ENCODE data around the gene USP17L24. TPM values are rescaled to one million over a fixed set of nuclear protein-coding genes. Genes with fewer than 3 reads are reported as not detected.
A peak's percentile ranks its signal among the peaks of the same experiment; 100 is the strongest.
"Not testable (repeated sequence)": the region's sequence is repeated elsewhere in the genome, so short reads cannot be mapped to it uniquely, and the experiment has no call there.

The USP17L24 gene
- total RNA-seq: not detected

DNA sequence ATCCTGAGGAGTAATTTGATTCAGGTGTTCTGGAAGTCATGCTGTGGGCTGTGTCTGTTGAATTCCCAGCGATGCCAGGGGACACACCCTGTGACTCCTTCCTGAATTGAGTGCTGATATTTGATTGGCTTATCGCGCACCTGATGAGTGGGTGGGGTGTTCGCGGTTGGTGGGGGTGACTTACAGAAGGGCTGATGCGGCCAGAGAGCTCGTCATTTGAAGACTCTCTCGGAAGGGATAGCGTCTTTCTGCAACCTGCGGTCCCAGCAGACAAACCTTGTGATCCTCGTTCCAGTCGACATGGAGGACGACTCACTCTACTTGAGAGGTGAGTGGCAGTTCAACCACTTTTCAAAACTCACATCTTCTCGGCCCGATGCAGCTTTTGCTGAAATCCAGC is at the start of gene USP17L24:
Gene USP17L24, plus strand, starts transcription at position 301 of the 400 bp plus-strand sequence. Its CDS starts 0 bp downstream, at position 301.
- H3K27me3 Mint-ChIP-seq; H3K9me3 Mint-ChIP-seq; H3K36me3 Mint-ChIP-seq; H3K27ac Mint-ChIP-seq; DNase-seq (ENCODE audit: low spot score); H3K4me3 Mint-ChIP-seq; ATAC-seq; H3K4me1 Mint-ChIP-seq (ENCODE audit: low read depth in 2 of 2): not testable (repeated sequence)

DNA sequence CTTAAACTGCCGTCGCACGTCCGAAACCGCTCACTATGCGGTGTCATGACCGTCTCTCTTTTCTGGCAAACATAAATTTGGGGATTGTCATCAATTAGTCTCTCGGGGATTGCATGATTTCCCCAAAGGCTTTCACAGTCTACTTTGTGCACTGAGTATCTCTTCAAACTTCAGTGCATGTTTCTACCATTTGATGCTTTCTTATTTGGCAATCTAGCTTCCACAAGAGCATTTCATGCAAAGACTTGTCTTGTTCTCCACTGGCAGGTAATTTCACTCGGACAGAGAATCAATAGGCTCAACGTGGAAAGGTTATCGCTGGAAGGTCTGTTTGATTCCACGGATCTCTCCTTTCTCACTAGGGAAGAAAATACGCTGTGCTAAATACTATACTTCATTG is 774 bp upstream of the USP17L24 start:
- H3K27me3 Mint-ChIP-seq; H3K4me1 Mint-ChIP-seq (ENCODE audit: low read depth in 2 of 2); H3K27ac Mint-ChIP-seq; H3K9me3 Mint-ChIP-seq; H3K4me3 Mint-ChIP-seq; H3K36me3 Mint-ChIP-seq; ATAC-seq: not testable (repeated sequence)
- DNase-seq (ENCODE audit: low spot score): peak; percentile 58

GRCh38 chr4:9329611-9330010 is 4.6 kb downstream of the USP17L24 start, which contains the start of gene USP17L25:
USP17L25 (plus strand) TSS chr4:9329911; CDS start chr4:9329911, 0 bp downstream.
- DNase-seq (ENCODE audit: low spot score); H3K4me3 Mint-ChIP-seq; H3K36me3 Mint-ChIP-seq; H3K27me3 Mint-ChIP-seq; H3K27ac Mint-ChIP-seq; H3K9me3 Mint-ChIP-seq; ATAC-seq; H3K4me1 Mint-ChIP-seq (ENCODE audit: low read depth in 2 of 2): not testable (repeated sequence)

DNA sequence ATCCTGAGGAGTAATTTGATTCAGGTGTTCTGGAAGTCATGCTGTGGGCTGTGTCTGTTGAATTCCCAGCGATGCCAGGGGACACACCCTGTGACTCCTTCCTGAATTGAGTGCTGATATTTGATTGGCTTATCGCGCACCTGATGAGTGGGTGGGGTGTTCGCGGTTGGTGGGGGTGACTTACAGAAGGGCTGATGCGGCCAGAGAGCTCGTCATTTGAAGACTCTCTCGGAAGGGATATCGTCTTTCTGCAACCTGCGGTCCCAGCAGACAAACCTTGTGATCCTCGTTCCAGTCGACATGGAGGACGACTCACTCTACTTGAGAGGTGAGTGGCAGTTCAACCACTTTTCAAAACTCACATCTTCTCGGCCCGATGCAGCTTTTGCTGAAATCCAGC is 9.4 kb downstream of the USP17L24 start, which contains the start of gene USP17L26:
Gene USP17L26, plus strand, starts transcription at position 301 of the 400 bp plus-strand sequence. Its CDS starts 0 bp downstream, at position 301.
- H3K9me3 Mint-ChIP-seq; H3K36me3 Mint-ChIP-seq; H3K4me1 Mint-ChIP-seq (ENCODE audit: low read depth in 2 of 2); H3K27ac Mint-ChIP-seq; H3K4me3 Mint-ChIP-seq; H3K27me3 Mint-ChIP-seq; ATAC-seq; DNase-seq (ENCODE audit: low spot score): not testable (repeated sequence)

- not testable (repeated sequence) for DNase-seq (ENCODE audit: low spot score); H3K4me3 Mint-ChIP-seq; H3K4me1 Mint-ChIP-seq (ENCODE audit: low read depth in 2 of 2); H3K27me3 Mint-ChIP-seq; H3K9me3 Mint-ChIP-seq; H3K27ac Mint-ChIP-seq; ATAC-seq; H3K36me3 Mint-ChIP-seq
Observed at GRCh38 chr4:9339103-9339502, 14.1 kb downstream of the USP17L24 start, which contains the start of gene USP17L5. USP17L5 (plus strand) TSS chr4:9339403; CDS start chr4:9339403, 0 bp downstream.

GRCh38 chr4:9343848-9344247 is 18.9 kb downstream of the USP17L24 start, which contains the start of gene USP17L27:
USP17L27 (plus strand) TSS chr4:9344148; CDS start chr4:9344148, 0 bp downstream.
- H3K4me3 Mint-ChIP-seq; DNase-seq (ENCODE audit: low spot score); H3K9me3 Mint-ChIP-seq; H3K27me3 Mint-ChIP-seq; H3K4me1 Mint-ChIP-seq (ENCODE audit: low read depth in 2 of 2); H3K36me3 Mint-ChIP-seq; ATAC-seq; H3K27ac Mint-ChIP-seq: not testable (repeated sequence)

DNA sequence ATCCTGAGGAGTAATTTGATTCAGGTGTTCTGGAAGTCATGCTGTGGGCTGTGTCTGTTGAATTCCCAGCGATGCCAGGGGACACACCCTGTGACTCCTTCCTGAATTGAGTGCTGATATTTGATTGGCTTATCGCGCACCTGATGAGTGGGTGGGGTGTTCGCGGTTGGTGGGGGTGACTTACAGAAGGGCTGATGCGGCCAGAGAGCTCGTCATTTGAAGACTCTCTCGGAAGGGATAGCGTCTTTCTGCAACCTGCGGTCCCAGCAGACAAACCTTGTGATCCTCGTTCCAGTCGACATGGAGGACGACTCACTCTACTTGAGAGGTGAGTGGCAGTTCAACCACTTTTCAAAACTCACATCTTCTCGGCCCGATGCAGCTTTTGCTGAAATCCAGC is 23.6 kb downstream of the USP17L24 start, which contains the start of gene USP17L28:
Gene USP17L28, plus strand, starts transcription at position 301 of the 400 bp plus-strand sequence. Its CDS starts 0 bp downstream, at position 301.
- not testable (repeated sequence) for H3K9me3 Mint-ChIP-seq; H3K36me3 Mint-ChIP-seq; DNase-seq (ENCODE audit: low spot score); H3K27ac Mint-ChIP-seq; ATAC-seq; H3K27me3 Mint-ChIP-seq; H3K4me1 Mint-ChIP-seq (ENCODE audit: low read depth in 2 of 2); H3K4me3 Mint-ChIP-seq

DNA sequence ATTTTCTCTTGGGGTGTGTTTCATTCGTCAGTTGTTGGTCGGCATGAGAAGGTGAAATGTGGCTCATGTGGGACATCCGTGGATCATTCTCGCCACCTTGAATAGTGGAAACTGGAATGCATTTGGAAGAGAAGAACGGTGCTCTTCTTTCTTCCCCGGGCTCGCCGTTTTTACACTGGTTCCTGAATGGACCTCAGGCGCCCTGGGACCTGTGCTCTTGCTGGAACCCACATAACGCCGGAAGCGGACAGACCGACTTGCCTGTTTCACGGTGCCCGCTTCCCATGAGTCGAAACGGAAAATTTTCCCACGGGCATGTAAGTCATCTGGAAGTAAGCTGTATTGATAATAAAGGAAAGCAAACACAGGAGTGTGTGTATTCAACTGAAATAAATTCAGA is 25.9 kb downstream of the USP17L24 start:
- ATAC-seq; H3K9me3 Mint-ChIP-seq; H3K27me3 Mint-ChIP-seq; H3K4me1 Mint-ChIP-seq (ENCODE audit: low read depth in 2 of 2); DNase-seq (ENCODE audit: low spot score); H3K27ac Mint-ChIP-seq; H3K36me3 Mint-ChIP-seq; H3K4me3 Mint-ChIP-seq: not testable (repeated sequence)

- not testable (repeated sequence) for H3K36me3 Mint-ChIP-seq; H3K27ac Mint-ChIP-seq; H3K27me3 Mint-ChIP-seq; ATAC-seq; H3K9me3 Mint-ChIP-seq; H3K4me1 Mint-ChIP-seq (ENCODE audit: low read depth in 2 of 2); H3K4me3 Mint-ChIP-seq; DNase-seq (ENCODE audit: low spot score)
Observed at GRCh38 chr4:9353338-9353737, 28.4 kb downstream of the USP17L24 start, which contains the start of gene USP17L29. USP17L29 (plus strand) TSS chr4:9353638; CDS start chr4:9353638, 0 bp downstream.

DNA sequence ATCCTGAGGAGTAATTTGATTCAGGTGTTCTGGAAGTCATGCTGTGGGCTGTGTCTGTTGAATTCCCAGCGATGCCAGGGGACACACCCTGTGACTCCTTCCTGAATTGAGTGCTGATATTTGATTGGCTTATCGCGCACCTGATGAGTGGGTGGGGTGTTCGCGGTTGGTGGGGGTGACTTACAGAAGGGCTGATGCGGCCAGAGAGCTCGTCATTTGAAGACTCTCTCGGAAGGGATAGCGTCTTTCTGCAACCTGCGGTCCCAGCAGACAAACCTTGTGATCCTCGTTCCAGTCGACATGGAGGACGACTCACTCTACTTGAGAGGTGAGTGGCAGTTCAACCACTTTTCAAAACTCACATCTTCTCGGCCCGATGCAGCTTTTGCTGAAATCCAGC is 37.9 kb downstream of the USP17L24 start, which contains the start of gene USP17L30:
Gene USP17L30, plus strand, starts transcription at position 301 of the 400 bp plus-strand sequence. Its CDS starts 0 bp downstream, at position 301.
- DNase-seq (ENCODE audit: low spot score); ATAC-seq; H3K36me3 Mint-ChIP-seq; H3K4me3 Mint-ChIP-seq; H3K27me3 Mint-ChIP-seq; H3K9me3 Mint-ChIP-seq; H3K4me1 Mint-ChIP-seq (ENCODE audit: low read depth in 2 of 2); H3K27ac Mint-ChIP-seq: not testable (repeated sequence)

Other genes starting within 250 kb of the USP17L24 start
- not detected for gene FAM90A26, start 154.8 kb upstream of the USP17L24 start, total RNA-seq
- gene USP17L10, start 114.5 kb upstream of the USP17L24 start, total RNA-seq: not detected
- not detected for gene USP17L11, start 109.8 kb upstream of the USP17L24 start, total RNA-seq
- not detected for gene USP17L12, start 105.0 kb upstream of the USP17L24 start, total RNA-seq
- not detected for gene USP17L13, start 100.3 kb upstream of the USP17L24 start, total RNA-seq
- not detected for gene USP17L15, start 90.8 kb upstream of the USP17L24 start, total RNA-seq
- not detected for gene USP17L17, start 81.3 kb upstream of the USP17L24 start, total RNA-seq
- not detected for gene USP17L18, start 76.5 kb upstream of the USP17L24 start, total RNA-seq
- not detected for gene USP17L19, start 71.8 kb upstream of the USP17L24 start, total RNA-seq
- not detected for gene USP17L20, start 67.0 kb upstream of the USP17L24 start, total RNA-seq
- not detected for gene USP17L21, start 62.3 kb upstream of the USP17L24 start, total RNA-seq
- not detected for gene USP17L22, start 57.5 kb upstream of the USP17L24 start, total RNA-seq
- not detected for gene USP17L25, start 4.7 kb downstream of the USP17L24 start, total RNA-seq
- gene USP17L26, start 9.5 kb downstream of the USP17L24 start, total RNA-seq: not detected
- gene USP17L5, start 14.2 kb downstream of the USP17L24 start, total RNA-seq: not detected
- not detected for gene USP17L27, start 19.0 kb downstream of the USP17L24 start, total RNA-seq
- not detected for gene USP17L28, start 23.7 kb downstream of the USP17L24 start, total RNA-seq
- not detected for gene USP17L29, start 28.5 kb downstream of the USP17L24 start, total RNA-seq
- not detected for gene USP17L30, start 38.0 kb downstream of the USP17L24 start, total RNA-seq
- gene DEFB131A, start 119.2 kb downstream of the USP17L24 start, total RNA-seq: not detected